GM12801 (cell line): ENCODE results near the gene ZNF622.

Experiments
- TF ChIP-seq, protein P1 (sequence below): IDR thresholded peaks from one replicate; pipeline ENCODE4 v1.5.1; 2011; ENCODE audit warnings: control low read depth; ENCODE audit not compliant: insufficient read length; ENCODE audit errors: extremely low read depth

Gene ZNF622, protein sequence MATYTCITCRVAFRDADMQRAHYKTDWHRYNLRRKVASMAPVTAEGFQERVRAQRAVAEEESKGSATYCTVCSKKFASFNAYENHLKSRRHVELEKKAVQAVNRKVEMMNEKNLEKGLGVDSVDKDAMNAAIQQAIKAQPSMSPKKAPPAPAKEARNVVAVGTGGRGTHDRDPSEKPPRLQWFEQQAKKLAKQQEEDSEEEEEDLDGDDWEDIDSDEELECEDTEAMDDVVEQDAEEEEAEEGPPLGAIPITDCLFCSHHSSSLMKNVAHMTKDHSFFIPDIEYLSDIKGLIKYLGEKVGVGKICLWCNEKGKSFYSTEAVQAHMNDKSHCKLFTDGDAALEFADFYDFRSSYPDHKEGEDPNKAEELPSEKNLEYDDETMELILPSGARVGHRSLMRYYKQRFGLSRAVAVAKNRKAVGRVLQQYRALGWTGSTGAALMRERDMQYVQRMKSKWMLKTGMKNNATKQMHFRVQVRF

GRCh38 chr5:16465544-16466432 lies at the start of gene ZNF622:
TSS of gene ZNF622 (minus strand) at chr5:16465800. CDS start at chr5:16465665, 135 bp downstream.
- TF ChIP-seq, protein P1, sequence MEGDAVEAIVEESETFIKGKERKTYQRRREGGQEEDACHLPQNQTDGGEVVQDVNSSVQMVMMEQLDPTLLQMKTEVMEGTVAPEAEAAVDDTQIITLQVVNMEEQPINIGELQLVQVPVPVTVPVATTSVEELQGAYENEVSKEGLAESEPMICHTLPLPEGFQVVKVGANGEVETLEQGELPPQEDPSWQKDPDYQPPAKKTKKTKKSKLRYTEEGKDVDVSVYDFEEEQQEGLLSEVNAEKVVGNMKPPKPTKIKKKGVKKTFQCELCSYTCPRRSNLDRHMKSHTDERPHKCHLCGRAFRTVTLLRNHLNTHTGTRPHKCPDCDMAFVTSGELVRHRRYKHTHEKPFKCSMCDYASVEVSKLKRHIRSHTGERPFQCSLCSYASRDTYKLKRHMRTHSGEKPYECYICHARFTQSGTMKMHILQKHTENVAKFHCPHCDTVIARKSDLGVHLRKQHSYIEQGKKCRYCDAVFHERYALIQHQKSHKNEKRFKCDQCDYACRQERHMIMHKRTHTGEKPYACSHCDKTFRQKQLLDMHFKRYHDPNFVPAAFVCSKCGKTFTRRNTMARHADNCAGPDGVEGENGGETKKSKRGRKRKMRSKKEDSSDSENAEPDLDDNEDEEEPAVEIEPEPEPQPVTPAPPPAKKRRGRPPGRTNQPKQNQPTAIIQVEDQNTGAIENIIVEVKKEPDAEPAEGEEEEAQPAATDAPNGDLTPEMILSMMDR = no peak

DNA sequence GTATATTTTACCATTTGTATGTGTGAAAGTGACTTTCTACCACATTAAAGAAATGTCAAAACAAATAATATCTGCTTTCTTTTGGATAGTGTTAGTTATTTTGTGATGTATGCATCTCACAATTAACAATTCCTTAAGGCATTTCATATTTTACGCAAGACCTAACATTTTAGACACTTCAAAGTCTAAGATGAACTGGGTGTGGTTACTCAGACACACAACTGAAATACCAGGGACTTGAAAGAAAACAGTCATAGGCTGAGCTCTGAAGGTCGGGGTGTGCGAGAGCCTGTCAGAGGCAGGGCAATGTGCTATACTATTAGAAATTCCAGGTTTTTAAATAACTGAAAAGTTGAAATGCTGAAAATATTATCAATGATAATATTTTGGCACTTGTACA lies 44.5 kb upstream of the ZNF622 start:
- TF ChIP-seq, protein P1 = no peak

DNA sequence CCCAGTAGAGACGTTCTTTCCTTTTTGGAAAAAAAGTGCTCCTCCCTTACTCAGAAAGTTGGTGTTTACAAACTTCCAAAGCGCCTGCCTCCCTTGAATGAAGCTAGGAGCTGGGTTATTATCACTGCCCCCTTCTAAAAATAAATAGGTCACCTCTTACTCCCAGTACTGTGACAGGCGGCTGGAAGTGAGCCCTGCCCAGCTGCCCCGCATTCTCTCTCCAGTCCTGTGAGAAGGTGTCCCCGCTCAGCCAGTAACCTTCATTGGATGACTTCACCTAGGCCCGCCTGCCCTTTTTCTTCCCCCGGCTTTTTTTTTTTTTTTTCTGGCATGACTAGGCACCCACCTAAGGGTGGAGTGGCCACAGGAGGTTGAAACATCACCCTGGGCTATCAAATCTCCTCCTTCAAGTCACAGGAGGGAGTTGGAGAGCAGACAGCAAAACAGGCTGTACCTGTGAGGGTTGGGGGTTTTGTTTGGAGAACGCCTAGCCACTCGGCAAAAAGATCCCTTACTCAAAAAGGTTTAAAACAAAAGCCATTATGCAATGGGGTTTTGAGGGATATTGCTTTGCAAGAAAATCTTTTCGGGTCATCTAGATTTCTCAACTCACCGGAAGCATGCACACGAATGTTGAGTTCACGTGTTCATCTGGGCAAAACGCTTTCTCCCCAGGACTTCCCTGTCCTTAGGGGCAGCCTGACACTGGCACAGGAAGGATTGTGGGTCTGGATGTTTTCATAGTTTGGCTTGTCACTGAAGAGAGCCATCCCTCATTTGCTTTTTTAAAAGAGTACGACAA lies 43.3 kb upstream of the ZNF622 start:
- TF ChIP-seq, protein P1 = no peak

GRCh38 chr5:16507716-16508115 lies 42.1 kb upstream of the ZNF622 start:
- TF ChIP-seq, protein P1 = no peak

DNA sequence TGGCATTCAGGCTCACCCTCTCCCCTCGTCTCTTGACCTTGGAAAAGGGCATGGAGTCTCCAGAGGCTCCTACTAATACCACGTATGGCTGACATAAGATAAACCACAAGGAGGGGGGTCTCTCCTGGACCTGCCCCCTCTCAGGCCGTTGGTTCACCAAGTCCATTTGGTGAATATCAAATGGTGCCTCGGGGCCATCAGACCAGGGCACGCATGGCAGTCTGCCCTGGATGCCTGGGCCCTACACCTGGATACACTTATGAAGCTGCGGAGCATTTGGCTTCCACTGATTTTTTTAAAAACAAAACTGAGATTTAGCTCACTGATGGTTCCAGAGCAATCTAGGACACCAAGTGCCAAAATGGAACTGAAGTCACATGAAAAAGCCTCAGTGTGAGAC lies 40.3 kb upstream of the ZNF622 start:
- TF ChIP-seq, protein P1 = no peak

DNA sequence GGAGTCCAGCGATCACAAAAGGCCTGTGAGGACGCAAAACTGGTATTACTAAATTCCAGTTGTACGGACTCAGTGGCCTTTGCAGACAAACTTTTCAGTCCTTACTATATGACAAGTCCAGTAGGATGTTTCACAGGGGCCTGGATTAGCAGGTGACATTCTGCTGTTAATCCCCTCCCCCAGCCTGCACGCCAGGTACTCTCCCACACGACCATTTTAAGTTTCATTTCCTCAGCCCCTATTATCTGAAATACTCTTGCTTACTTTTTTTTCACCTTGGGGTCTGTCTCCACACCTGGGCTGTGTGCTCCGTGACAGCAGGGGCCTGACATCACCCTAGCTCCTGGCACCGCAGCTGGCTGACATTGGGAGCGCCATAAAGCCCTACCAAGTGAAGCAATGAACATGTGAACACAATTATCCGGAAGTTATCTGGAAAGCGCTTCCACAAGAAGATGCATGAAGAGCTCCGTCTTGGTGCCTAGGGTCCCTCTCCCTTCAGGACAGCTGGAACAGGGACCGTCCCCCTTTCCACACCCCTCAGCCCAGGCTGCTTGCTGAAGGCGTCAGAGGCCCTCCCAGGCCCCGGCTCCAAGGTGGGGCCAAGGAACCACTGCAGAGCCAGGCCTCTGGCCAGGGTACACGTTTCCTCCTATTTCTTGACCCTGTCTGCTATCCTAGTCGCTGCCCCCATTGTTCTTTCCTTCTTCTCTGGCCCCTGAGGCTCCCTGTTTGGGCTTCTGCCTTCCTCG lies 39.7 kb upstream of the ZNF622 start:
- TF ChIP-seq, protein P1 = no peak
